ENCODE results near the gene PFDN6.

DNA sequence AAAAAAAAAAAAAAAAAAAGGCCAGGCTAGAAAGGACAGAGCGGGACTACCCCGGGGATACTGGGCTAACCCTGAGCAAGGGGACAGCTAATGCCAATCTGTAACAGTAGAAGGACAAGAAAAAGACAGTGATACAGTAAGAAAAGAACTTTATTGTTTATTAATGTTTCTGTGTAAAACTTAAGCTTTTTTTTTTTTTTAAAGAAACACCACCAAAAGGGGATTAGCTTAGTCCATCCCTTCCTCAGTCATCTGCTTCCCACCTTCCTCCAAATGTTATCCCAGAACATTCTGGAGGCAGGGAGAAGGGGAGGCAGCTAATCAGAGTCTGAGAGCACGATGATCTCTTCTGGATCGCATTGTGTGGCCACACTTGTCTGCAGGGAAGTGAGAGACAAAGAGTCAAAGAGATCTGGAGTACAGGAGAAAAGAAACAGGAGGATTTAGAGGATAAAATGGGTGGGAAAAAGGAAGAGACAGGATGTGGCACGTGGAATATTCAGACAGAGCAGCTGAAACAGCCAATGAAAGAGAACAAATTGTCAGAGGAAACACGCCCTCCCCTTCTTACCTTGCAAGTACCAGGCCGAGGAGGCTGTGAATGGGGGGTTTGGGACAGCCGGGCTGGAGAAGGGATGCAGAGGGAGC lies 29.1 kb downstream of the PFDN6 start:
- TF ChIP-seq, protein P1, sequence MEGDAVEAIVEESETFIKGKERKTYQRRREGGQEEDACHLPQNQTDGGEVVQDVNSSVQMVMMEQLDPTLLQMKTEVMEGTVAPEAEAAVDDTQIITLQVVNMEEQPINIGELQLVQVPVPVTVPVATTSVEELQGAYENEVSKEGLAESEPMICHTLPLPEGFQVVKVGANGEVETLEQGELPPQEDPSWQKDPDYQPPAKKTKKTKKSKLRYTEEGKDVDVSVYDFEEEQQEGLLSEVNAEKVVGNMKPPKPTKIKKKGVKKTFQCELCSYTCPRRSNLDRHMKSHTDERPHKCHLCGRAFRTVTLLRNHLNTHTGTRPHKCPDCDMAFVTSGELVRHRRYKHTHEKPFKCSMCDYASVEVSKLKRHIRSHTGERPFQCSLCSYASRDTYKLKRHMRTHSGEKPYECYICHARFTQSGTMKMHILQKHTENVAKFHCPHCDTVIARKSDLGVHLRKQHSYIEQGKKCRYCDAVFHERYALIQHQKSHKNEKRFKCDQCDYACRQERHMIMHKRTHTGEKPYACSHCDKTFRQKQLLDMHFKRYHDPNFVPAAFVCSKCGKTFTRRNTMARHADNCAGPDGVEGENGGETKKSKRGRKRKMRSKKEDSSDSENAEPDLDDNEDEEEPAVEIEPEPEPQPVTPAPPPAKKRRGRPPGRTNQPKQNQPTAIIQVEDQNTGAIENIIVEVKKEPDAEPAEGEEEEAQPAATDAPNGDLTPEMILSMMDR (conservative IDR thresholded peaks at IDR 0.05) = no peak
- TF ChIP-seq ZFX (IDR thresholded peaks at IDR 0.05) = no peak
